Neural progenitor cell (in vitro differentiated cells): ENCODE results near the gene KRT25. TPM values are rescaled to one million over a fixed set of nuclear protein-coding genes. Genes with fewer than 3 reads are reported as not detected.

Experiments
- DNase-seq: peaks from one replicate; pipeline ENCODE4 v3.0.0-alpha.2; 2016; ENCODE audit warnings: low spot score
- H2AFZ ChIP-seq: fragments of 200-600 bp; sonication (generic); replicated peaks from 2 replicates; pipeline ENCODE4 v1.6.1; 2016; ENCODE audit warnings: antibody characterized with exemption
- H3F3A ChIP-seq: fragments of 200-600 bp; sonication (generic); 2 replicates; pipeline ENCODE4 v1.6.1; 2016; ENCODE audit warnings: antibody characterized with exemption, low read depth
- H3K27ac ChIP-seq: fragments of 200-600 bp; sonication (generic); 2 replicates; pipeline ENCODE4 v1.5.1; 2016; ENCODE audit warnings: mild to moderate bottlenecking
- H3K27me3 ChIP-seq: fragments of 200-600 bp; sonication (generic); 2 replicates; pipeline ENCODE4 v1.6.1; 2016; ENCODE audit warnings: mild to moderate bottlenecking, moderate library complexity
- H3K36me3 ChIP-seq: fragments of 200-600 bp; sonication (generic); 2 replicates; pipeline ENCODE4 v1.5.1; 2016
- H3K4me1 ChIP-seq: fragments of 200-600 bp; sonication (generic); 2 replicates; pipeline ENCODE4 v1.6.1; 2016; ENCODE audit warnings: mixed run types
- H3K4me2 ChIP-seq: fragments of 200-600 bp; sonication (generic); 2 replicates; pipeline ENCODE4 v1.6.1; 2016
- H3K4me3 ChIP-seq: fragments of 200-600 bp; sonication (generic); 2 replicates; pipeline ENCODE4 v1.5.1; 2016
- H3K79me2 ChIP-seq: fragments of 200-600 bp; sonication (generic); 2 replicates; pipeline ENCODE4 v1.6.1; 2016; ENCODE audit warnings: low read depth
- H3K9ac ChIP-seq: fragments of 200-600 bp; sonication (generic); 2 replicates; pipeline ENCODE4 v1.6.1; 2016
- H3K9me3 ChIP-seq: fragments of 200-600 bp; sonication (generic); 2 replicates; pipeline ENCODE4 v1.5.1; 2016; ENCODE audit warnings: low read depth
- H4K20me1 ChIP-seq: fragments of 200-600 bp; sonication (generic); 2 replicates; pipeline ENCODE4 v1.6.1; 2016; ENCODE audit warnings: low read depth
- H3K27ac Mint-ChIP-seq: 3 replicates; pipeline ENCODE4 v1.8.0; 2021; ENCODE audit warnings: mixed read lengths
- H3K27me3 Mint-ChIP-seq: 2 replicates; pipeline ENCODE4 v1.8.0; 2022; ENCODE audit warnings: low read depth, mild to moderate bottlenecking, inconsistent platforms, moderate library complexity, mixed read lengths; ENCODE audit not compliant: insufficient read depth
- H3K36me3 Mint-ChIP-seq: 3 replicates; pipeline ENCODE4 v1.8.0; 2021; ENCODE audit warnings: mixed read lengths
- H3K4me1 Mint-ChIP-seq: 3 replicates; pipeline ENCODE4 v1.8.0; 2021; ENCODE audit warnings: mixed read lengths
- H3K4me3 Mint-ChIP-seq: 3 replicates; pipeline ENCODE4 v1.8.0; 2021; ENCODE audit warnings: mild to moderate bottlenecking, moderate library complexity, mixed read lengths
- H3K9me3 Mint-ChIP-seq: 3 replicates; pipeline ENCODE4 v1.8.0; 2020; ENCODE audit warnings: mixed read lengths
- CTCF ChIP-seq: fragments of 200-600 bp; sonication (generic); IDR thresholded peaks from 2 replicates; pipeline ENCODE4 v1.5.1; 2017; ENCODE audit warnings: antibody characterized with exemption, mild to moderate bottlenecking
- EZH2 ChIP-seq: fragments of 200-600 bp; sonication (generic); IDR thresholded peaks from 2 replicates; pipeline ENCODE4 v1.6.1; 2017; ENCODE audit warnings: antibody characterized with exemption, mild to moderate bottlenecking, moderate library complexity
- EZH2phosphoT487 ChIP-seq: fragments of 200-600 bp; sonication (generic); IDR thresholded peaks from 2 replicates; pipeline ENCODE4 v1.6.1; 2017; ENCODE audit warnings: antibody characterized with exemption
- total RNA-seq: library from RNA; depleted of rRNA; stranded (reverse); fragments of >200 nt; gene quantifications from 2 replicates; pipeline ENCODE4 v1.2.3, GENCODE V29; 2015; ENCODE audit warnings: low replicate concordance

Gene KRT25
- total RNA-seq, 1 donor from 2014 or later, result not detected

GRCh38 chr17:40795019-40795667, 40.0 kb upstream of the KRT25 start:
- no peak overlapping the region for H3K27ac ChIP-seq
- no peak overlapping the region for H3K4me3 ChIP-seq
- Mint-ChIP-seq H3K9me3 (no peaks in the 10 kb centered on the region), H3K36me3 (no peaks in the 10 kb centered on the region), H3K27me3 (peaks cover 7% of the 10 kb centered on the region), H3K4me3 (no peak overlapping the region), H3K27ac (no peak overlapping the region), H3K4me1 (peaks cover 3% of the 10 kb centered on the region)
- H3K9me3 ChIP-seq, result no peaks in the 10 kb centered on the region
- TF ChIP-seq CTCF (no peak), EZH2 (no peak), EZH2phosphoT487 (no peak)
- no peaks in the 10 kb centered on the region for H3K4me1 ChIP-seq
- no peak overlapping the region for H3K9ac ChIP-seq
- no peaks in the 10 kb centered on the region for H3K36me3 ChIP-seq
- peaks cover 28% of the 10 kb centered on the region for H3K27me3 ChIP-seq
- H3F3A ChIP-seq, result no peaks in the 10 kb centered on the region
- H2AFZ ChIP-seq, result no peak overlapping the region
- H3K4me2 ChIP-seq, result no peak overlapping the region
- no peaks in the 10 kb centered on the region for H4K20me1 ChIP-seq
- no peaks in the 10 kb centered on the region for H3K79me2 ChIP-seq
- no peak for DNase-seq

- peaks cover 21% of the 10 kb centered on the region for H3K27me3 ChIP-seq
- Mint-ChIP-seq H3K27ac (no peak overlapping the region), H3K4me3 (no peak overlapping the region), H3K4me1 (peaks cover 3% of the 10 kb centered on the region), H3K9me3 (no peaks in the 10 kb centered on the region), H3K36me3 (no peaks in the 10 kb centered on the region), H3K27me3 (peaks cover 5% of the 10 kb centered on the region)
- no peaks in the 10 kb centered on the region for H3K9me3 ChIP-seq
- no peak for DNase-seq
- no peaks in the 10 kb centered on the region for H4K20me1 ChIP-seq
- no peak overlapping the region for H3K9ac ChIP-seq
- no peaks in the 10 kb centered on the region for H3F3A ChIP-seq
- no peaks in the 10 kb centered on the region for H3K79me2 ChIP-seq
- no peak overlapping the region for H3K4me2 ChIP-seq
- no peak overlapping the region for H2AFZ ChIP-seq
- no peaks in the 10 kb centered on the region for H3K4me1 ChIP-seq
- no peak overlapping the region for H3K27ac ChIP-seq
- TF ChIP-seq CTCF (no peak), EZH2 (no peak), EZH2phosphoT487 (no peak)
- H3K4me3 ChIP-seq, result no peak overlapping the region
- no peaks in the 10 kb centered on the region for H3K36me3 ChIP-seq
Observed at GRCh38 chr17:40794466-40794865, 39.3 kb upstream of the KRT25 start.

GRCh38 chr17:40793832-40794231, 38.7 kb upstream of the KRT25 start:
- peaks cover 3% of the 10 kb centered on the region for H3K4me1 Mint-ChIP-seq

More at GRCh38 chr17:40793832-40794231, 38.7 kb upstream of the KRT25 start:
- Mint-ChIP-seq H3K27ac (no peak overlapping the region), H3K9me3 (no peaks in the 10 kb centered on the region), H3K27me3 (peaks cover 2% of the 10 kb centered on the region), H3K36me3 (no peaks in the 10 kb centered on the region), H3K4me3 (no peak overlapping the region)
- Histone ChIP-seq H3F3A (no peaks in the 10 kb centered on the region), H3K9me3 (no peaks in the 10 kb centered on the region), H3K4me3 (no peak overlapping the region), H3K4me2 (no peak overlapping the region), H4K20me1 (no peaks in the 10 kb centered on the region), H3K27me3 (peaks cover 16% of the 10 kb centered on the region), H3K79me2 (no peaks in the 10 kb centered on the region), H3K4me1 (no peaks in the 10 kb centered on the region), H3K9ac (no peak overlapping the region), H2AFZ (no peak overlapping the region), H3K36me3 (no peaks in the 10 kb centered on the region), H3K27ac (no peak overlapping the region)
- no peak for DNase-seq
- TF ChIP-seq EZH2phosphoT487 (no peak), EZH2 (no peak), CTCF (no peak)
